K562 (cell line): ENCODE data around the gene MYO1B. TPM values are rescaled to one million over a fixed set of nuclear protein-coding genes. Genes with fewer than 3 reads are reported as not detected.

Experiments used
- ATAC-seq: fragments of 200-7000 bp; cut with Tn5 transposase; 3 replicates; pipeline ENCODE4 v1.9.1; 2020; ENCODE audit warnings: moderate library complexity
- BruUV-seq: library from RNA; stranded (reverse); fragments of 400-500 nt; replicated peaks from 2 replicates; lab custom pipeline; 2021; lab: Mats Ljungman, UMichigan
- CTCF ChIA-PET: fragments of 300-600 bp; formaldehyde crosslinking; extraction: SDS; loops from one replicate; lab custom pipeline; 2021; ENCODE audit warnings: low intra/inter-chr PET ratio; lab: Yijun Ruan, JAX
- POLR2A ChIA-PET: fragments of 300-600, 350-650 bp; sonication (Branson Sonifier 250); formaldehyde crosslinking; extraction: SDS; loops from one replicate; lab custom pipeline; 2021; ENCODE audit warnings: antibody characterized with exemption, inconsistent platforms; lab: Yijun Ruan, JAX
- DNase-seq, 4 experiments: peaks; one replicate each; pipeline versions ENCODE4 v3.0.0 to v3.0.0-alpha.2; 2011 to 2018; ENCODE audit warnings: low spot score in 3 of 4, mixed read lengths in 3 of 4; ENCODE audit errors: extremely low read depth in 1 of 4
- FAIRE-seq: peaks from 2 replicates; lab custom pipeline; 2011; peaks lifted over from hg19 to GRCh38; lab: Jason Lieb, UNC
- H2AFZ ChIP-seq: 2 replicates; pipeline ENCODE4 v1.6.0; 2011; ENCODE audit warnings: low read depth, low read length, control low read depth, inconsistent platforms
- H3K27ac ChIP-seq: fragments of 200-600 bp; 3 replicates; pipeline ENCODE4 v1.8.0; 2011; ENCODE audit warnings: low read depth, mild to moderate bottlenecking, control low read depth, inconsistent platforms, low read length, moderate library complexity, mixed read lengths; ENCODE audit errors: extremely low read depth
- H3K27me3 ChIP-seq, 2 experiments: fragments of 300-600 bp in 1 of 2; 2 replicates in 1 of 2; 3 replicates in 1 of 2; pipeline versions ENCODE4 v1.6.0 to v1.8.0; 2011; ENCODE audit warnings: inconsistent platforms in 2 of 2, low read length in 2 of 2, mild to moderate bottlenecking in 1 of 2, mixed read lengths in 1 of 2, moderate library complexity in 1 of 2; ENCODE audit not compliant: control insufficient read depth in 2 of 2, insufficient read depth in 2 of 2
- H3K36me3 ChIP-seq: fragments of 300-600 bp; 3 replicates; pipeline ENCODE4 v1.8.0; 2011; ENCODE audit warnings: mild to moderate bottlenecking, low read length, inconsistent platforms; ENCODE audit not compliant: control insufficient read depth, insufficient read depth
- H3K4me1 ChIP-seq, 2 experiments: fragments of 200-600 bp in 1 of 2; replicated peaks in 1 of 2; 2 replicates in 1 of 2; 3 replicates in 1 of 2; pipeline versions ENCODE4 v1.5.1 to v1.8.0; 2011; ENCODE audit warnings: inconsistent platforms in 2 of 2, low read length in 2 of 2, mild to moderate bottlenecking in 1 of 2, mixed read lengths in 1 of 2, moderate library complexity in 1 of 2; ENCODE audit not compliant: control insufficient read depth in 2 of 2, insufficient read depth in 2 of 2
- H3K4me2 ChIP-seq: 2 replicates; pipeline ENCODE4 v1.6.1; 2011; ENCODE audit warnings: low read length, control low read depth, inconsistent platforms, mixed read lengths; ENCODE audit not compliant: insufficient read depth
- H3K4me3 ChIP-seq: fragments of 200-600 bp; sonication (generic), shearing (Covaris generic); 2 replicates; pipeline ENCODE4 v1.5.1; 2016; ENCODE audit warnings: control low read depth, inconsistent platforms
- H3K79me2 ChIP-seq: fragments of 200-600 bp; 3 replicates; pipeline ENCODE4 v1.8.0; 2011; ENCODE audit warnings: low read length, inconsistent platforms; ENCODE audit not compliant: control insufficient read depth, insufficient read depth
- H3K9ac ChIP-seq, 2 experiments: 2 replicates each; pipeline versions ENCODE4 v1.6.0 to v1.6.1; 2011; ENCODE audit warnings: low read depth in 2 of 2, low read length in 2 of 2, control low read depth in 1 of 2, inconsistent platforms in 1 of 2, mild to moderate bottlenecking in 1 of 2, mixed read lengths in 1 of 2; ENCODE audit not compliant: insufficient read depth in 1 of 2
- H3K9me1 ChIP-seq: one replicate; pipeline ENCODE4 v1.6.0; 2011; ENCODE audit warnings: inconsistent platforms, mild to moderate bottlenecking, low read length, moderate library complexity; ENCODE audit not compliant: control insufficient read depth, insufficient read depth
- H3K9me3 ChIP-seq: replicated peaks from 2 replicates; pipeline ENCODE4 v1.5.1; 2011; ENCODE audit warnings: low read depth, low read length, inconsistent platforms; ENCODE audit not compliant: control insufficient read depth, insufficient read depth
- H4K20me1 ChIP-seq: replicated peaks from 2 replicates; pipeline ENCODE4 v1.6.1; 2011; ENCODE audit warnings: low read length, inconsistent platforms, mixed read lengths; ENCODE audit not compliant: control insufficient read depth, insufficient read depth
- ARID4B ChIP-seq: sonication (generic); formaldehyde crosslinking; IDR thresholded peaks from 2 replicates; pipeline ENCODE4 v1.8.0; 2022; ENCODE audit warnings: mild to moderate bottlenecking, missing genetic modification reagents
- PHB2 ChIP-seq: fragments of 450-650 bp; IDR thresholded peaks from 2 replicates; pipeline ENCODE4 v1.6.1; 2017; ENCODE audit warnings: low read depth
- RBM15 ChIP-seq: fragments of 200-400 bp; formaldehyde crosslinking; IDR thresholded peaks from 2 replicates; pipeline ENCODE4 v1.6.1; 2018; ENCODE audit warnings: mild to moderate bottlenecking, low read length, moderate library complexity; ENCODE audit not compliant: insufficient read depth
- SNIP1 ChIP-seq: fragments of 450-650 bp; IDR thresholded peaks from 2 replicates; pipeline ENCODE4 v1.7.1; 2017; ENCODE audit warnings: low read depth, mild to moderate bottlenecking
- TFAM ChIP-seq: fragments of 250-450 bp; sonication (Bioruptor Pico); conservative IDR thresholded peaks from 2 replicates; pipeline ENCODE4 v1.5.0; 2021; ENCODE audit warnings: mild to moderate bottlenecking, moderate library complexity
- ZNF41 ChIP-seq: fragments of 250-450 bp; sonication (Bioruptor Pico); conservative IDR thresholded peaks from 2 replicates; pipeline ENCODE4 v1.4.0; 2020; ENCODE audit warnings: mild to moderate bottlenecking
- ZNF436 ChIP-seq: fragments of 250-450, 450-650 bp; sonication (Bioruptor Pico); formaldehyde crosslinking; IDR thresholded peaks from 2 replicates; pipeline ENCODE4 v1.7.0; 2020; ENCODE audit warnings: mild to moderate bottlenecking
- in situ Hi-C: fragments of 300-500 bp; cut with MboI; formaldehyde crosslinking; loops from 4 replicates; pipeline ENCODE4 v1.15.0; 2018; ENCODE audit warnings: inconsistent platforms, mixed read lengths
- intact Hi-C: fragments of 100-400 bp; cut with micrococcal nuclease; formaldehyde crosslinking; loops from 2 replicates; pipeline ENCODE4 v1.14.2; 2022
- polyA plus RNA-seq, 8 experiments: library from polyadenylated mRNA; depleted of rRNA in 4 of 8; stranded (reverse) in 5 of 8; unstranded in 3 of 8; fragments of >200 nt; fragmentation: Nextera tagmentation in 2 of 8; fragmentation: Illumina TruSeq in 1 of 8; extraction: Ambion mirVana in 2 of 8; extraction: Trizol in 1 of 8; gene quantifications; 2 replicates each; pipeline versions ENCODE4 v1.2.1 to v1.2.3, GENCODE V29; 2011 to 2014; ENCODE audit warnings: inconsistent platforms in 1 of 8, missing spikeins in 1 of 8
- total RNA-seq, 7 experiments: library from RNA; depleted of rRNA in 6 of 7; stranded (reverse); fragments of >200 nt in 6 of 7; fragmentation: Illumina TruSeq in 2 of 7; extraction: Trizol in 2 of 7; gene quantifications; 2 replicates each; pipeline versions ENCODE4 v1.2.1 to v1.2.3, GENCODE V29; 2011 to 2021; ENCODE audit warnings: low replicate concordance in 1 of 7

MYO1B gene
- total and polyA plus RNA-seq, 9 of the 15 experiments (the other 6 are each of a cell fraction or from before 2014, with no cell fraction given) = 0.04 to 0.33 (median 0.20) TPM; not detected in 5

GRCh38 chr2:191470306-191470705 is 225.1 kb downstream of the MYO1B start:
- TF ChIP-seq TFAM (CRISPR knock-in tag) = no peak
- no peak for TF ChIP-seq PHB2
- no peak for TF ChIP-seq ZNF41 (CRISPR knock-in tag)
- TF ChIP-seq RBM15 = no peak
- TF ChIP-seq ARID4B (CRISPR knock-in tag) = no peak
- no peak for TF ChIP-seq SNIP1
- TF ChIP-seq ZNF436 = no peak
- ATAC-seq (no peak), DNase-seq (no peak), FAIRE-seq (no peak)
- ChIA-PET CTCF (no interaction called here), POLR2A (no interaction called here)
- intact Hi-C loops (no loop called here), in situ Hi-C loops (no loop called here)
- Histone ChIP-seq H4K20me1 (no peaks in the 10 kb centered on the region), H3K4me1 (no peaks in the 10 kb centered on the region), H2AFZ (no peak overlapping the region), H3K9ac (no peak overlapping the region), H3K9me3 (no peaks in the 10 kb centered on the region), H3K4me2 (no peak overlapping the region), H3K9me1 (no peaks in the 10 kb centered on the region), H3K27ac (no peak overlapping the region), H3K36me3 (no peaks in the 10 kb centered on the region), H3K79me2 (no peaks in the 10 kb centered on the region), H3K27me3 (peaks cover 0 to 5% of the 10 kb centered on the region in 2 experiments; a peak in 2 of 5 replicates), H3K4me3 (no peak overlapping the region)
- BruUV-seq = no TSS peak
